ENCODE data around the gene GABBR1. TPM values are rescaled to one million over a fixed set of nuclear protein-coding genes. Genes with fewer than 3 reads are reported as not detected.

GABBR1 gene
- polyA plus RNA-seq, 1 experiment = 16.3 TPM

DNA sequence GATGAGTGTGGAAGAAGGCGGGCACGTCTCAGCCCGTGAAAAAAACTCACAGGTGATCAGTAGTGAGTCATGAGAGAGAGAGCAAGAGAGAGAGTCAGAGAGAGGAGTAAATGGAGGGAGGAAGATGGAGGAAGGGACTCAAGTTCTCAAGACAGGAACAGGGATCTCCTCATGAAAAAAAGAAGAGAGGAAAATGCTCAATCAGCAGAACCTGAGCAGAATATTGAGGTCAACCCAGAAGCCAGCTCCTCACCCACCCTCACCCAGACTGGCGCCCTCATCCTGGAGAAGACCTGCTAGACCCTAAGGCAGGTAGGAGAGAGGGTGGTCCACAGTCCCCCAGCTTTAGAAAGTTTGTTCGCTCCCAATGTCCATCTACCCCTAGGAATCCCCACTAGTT is 78.2 kb downstream of the GABBR1 start:
- Histone ChIP-seq H3K36me3 (ENCODE audit: control insufficient read depth, insufficient read depth, low read length) (no peaks in the 10 kb centered on the region), H3K4me3 (ENCODE audit: low read depth, low read length) (no peak overlapping the region), H3K27me3 (ENCODE audit: control insufficient read depth, insufficient read depth, low read length) (peaks cover 9% of the 10 kb centered on the region)
- ChIA-PET POLR2A (no interaction called here), CTCF (interaction anchor here (0.6 kb wide), 1 partner anchor 10 kb away, joined by 3 read pairs; no protein-coding TSS in a partner anchor)
- DNase-seq (ENCODE audit: low read depth) = no peak
- no peak for TF ChIP-seq CTCF (IDR thresholded peaks at IDR 0.05; ENCODE audit: insufficient read depth, low read depth, low read length)

- H3K27me3 ChIP-seq (ENCODE audit: control insufficient read depth, insufficient read depth, low read length) = peaks cover 9% of the 10 kb centered on the region
- TF ChIP-seq CTCF (IDR thresholded peaks at IDR 0.05; ENCODE audit: insufficient read depth, low read depth, low read length) = 0 out of 2 replicates have a peak, but pooled peaks have one; percentile 18
- H3K4me3 ChIP-seq (ENCODE audit: low read depth, low read length) = no peak overlapping the region
- H3K36me3 ChIP-seq (ENCODE audit: control insufficient read depth, insufficient read depth, low read length) = no peaks in the 10 kb centered on the region
- POLR2A ChIA-PET = no interaction called here
- DNase-seq (ENCODE audit: low read depth) = no peak
- CTCF ChIA-PET = no interaction called here
Observed at GRCh38 chr6:29553268-29554057, 79.5 kb downstream of the GABBR1 start.

GRCh38 chr6:29552512-29553051 is 80.4 kb downstream of the GABBR1 start:
- peaks cover 9% of the 10 kb centered on the region for H3K27me3 ChIP-seq (ENCODE audit: control insufficient read depth, insufficient read depth, low read length)

DNA sequence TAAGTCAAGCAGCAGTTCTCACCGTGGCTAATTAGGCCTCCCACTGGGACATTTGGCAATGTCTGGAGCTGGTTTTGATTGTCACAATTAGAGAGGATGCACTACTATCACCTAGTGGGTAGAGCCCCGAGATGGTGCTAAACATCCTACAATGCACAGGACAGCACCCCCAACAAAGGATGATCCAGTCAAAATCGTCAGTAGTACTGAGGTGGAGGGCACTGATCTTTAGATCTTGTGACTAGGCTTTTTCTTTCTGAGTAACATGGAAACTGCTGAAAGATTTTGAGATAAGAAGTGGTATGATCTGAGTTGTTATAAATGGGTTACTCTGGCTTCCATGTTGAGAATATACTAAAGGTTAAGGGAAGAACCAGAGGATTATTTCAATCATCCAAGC is 85.4 kb downstream of the GABBR1 start:
- no peak for TF ChIP-seq CTCF (IDR thresholded peaks at IDR 0.05; ENCODE audit: insufficient read depth, low read depth, low read length)
- ChIA-PET POLR2A (no interaction called here), CTCF (no interaction called here)
- no peaks in the 10 kb centered on the region for H3K27me3 ChIP-seq (ENCODE audit: control insufficient read depth, insufficient read depth, low read length)
- DNase-seq (ENCODE audit: low read depth) = no peak
- H3K4me3 ChIP-seq (ENCODE audit: low read depth, low read length) = no peak overlapping the region
- H3K36me3 ChIP-seq (ENCODE audit: control insufficient read depth, insufficient read depth, low read length) = no peaks in the 10 kb centered on the region

More at GRCh38 chr6:29552512-29553051, 80.4 kb downstream of the GABBR1 start:
- H3K36me3 ChIP-seq (ENCODE audit: control insufficient read depth, insufficient read depth, low read length) = no peaks in the 10 kb centered on the region
- DNase-seq (ENCODE audit: low read depth) = peak; percentile 31
- no peak overlapping the region for H3K4me3 ChIP-seq (ENCODE audit: low read depth, low read length)
- TF ChIP-seq CTCF (IDR thresholded peaks at IDR 0.05; ENCODE audit: insufficient read depth, low read depth, low read length) = no peak
- ChIA-PET POLR2A (no interaction called here), CTCF (no interaction called here)

DNA sequence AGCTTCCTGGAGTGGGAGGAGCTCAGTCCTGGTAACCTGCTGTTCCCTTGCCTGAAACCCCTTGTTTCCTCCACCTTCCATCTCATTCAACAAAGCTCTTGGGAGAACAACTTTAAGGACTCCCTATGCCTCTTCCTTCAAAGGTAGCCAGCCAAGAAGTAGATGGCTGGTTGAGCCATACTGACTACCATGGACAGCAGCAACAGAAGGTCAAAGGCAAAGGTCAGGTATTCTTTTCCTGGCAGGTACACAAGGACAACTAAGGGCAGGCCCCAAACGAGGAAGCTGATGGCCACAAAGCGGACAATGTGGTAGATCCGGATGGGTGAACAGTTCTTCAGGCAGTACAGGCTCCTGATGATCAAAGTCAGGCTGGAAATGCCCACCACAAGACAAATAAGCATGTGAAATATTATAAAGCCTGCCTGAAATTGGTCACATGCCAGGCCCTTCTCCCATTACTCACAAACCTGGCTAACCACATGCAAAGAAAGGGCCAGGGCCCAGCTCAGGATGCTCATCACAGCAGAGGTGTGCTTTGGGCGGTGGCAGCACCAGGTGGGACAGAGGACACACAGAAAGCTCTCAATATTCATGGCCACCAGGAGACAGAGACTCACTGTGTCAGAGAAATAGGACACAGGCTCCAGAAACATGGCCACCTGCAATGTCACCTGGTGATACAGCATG is 95.1 kb downstream of the GABBR1 start:
- ChIA-PET POLR2A (no interaction called here), CTCF (no interaction called here)
- Histone ChIP-seq H3K4me3 (ENCODE audit: low read depth, low read length) (no peak overlapping the region), H3K27me3 (ENCODE audit: control insufficient read depth, insufficient read depth, low read length) (no peaks in the 10 kb centered on the region), H3K36me3 (ENCODE audit: control insufficient read depth, insufficient read depth, low read length) (no peaks in the 10 kb centered on the region; the same call in 1 of the 2 replicates)
- no peak for TF ChIP-seq CTCF (IDR thresholded peaks at IDR 0.05; ENCODE audit: insufficient read depth, low read depth, low read length)
- no peak for DNase-seq (ENCODE audit: low read depth)

Data from BJ (cell line).